Activated effector memory CD4-positive, alpha-beta T cell treated with Interleukin-2 at 50 U/mL for 16 hours (primary cell): ENCODE measurements around the gene F11R.
"Not testable (repeated sequence)": the region's sequence is repeated elsewhere in the genome, so short reads cannot be mapped to it uniquely, and the experiment has no call there.

Source experiments
- DNase-seq: peaks from one replicate; pipeline ENCODE4 v3.0.0-alpha.2; 2020

The F11R gene

DNA sequence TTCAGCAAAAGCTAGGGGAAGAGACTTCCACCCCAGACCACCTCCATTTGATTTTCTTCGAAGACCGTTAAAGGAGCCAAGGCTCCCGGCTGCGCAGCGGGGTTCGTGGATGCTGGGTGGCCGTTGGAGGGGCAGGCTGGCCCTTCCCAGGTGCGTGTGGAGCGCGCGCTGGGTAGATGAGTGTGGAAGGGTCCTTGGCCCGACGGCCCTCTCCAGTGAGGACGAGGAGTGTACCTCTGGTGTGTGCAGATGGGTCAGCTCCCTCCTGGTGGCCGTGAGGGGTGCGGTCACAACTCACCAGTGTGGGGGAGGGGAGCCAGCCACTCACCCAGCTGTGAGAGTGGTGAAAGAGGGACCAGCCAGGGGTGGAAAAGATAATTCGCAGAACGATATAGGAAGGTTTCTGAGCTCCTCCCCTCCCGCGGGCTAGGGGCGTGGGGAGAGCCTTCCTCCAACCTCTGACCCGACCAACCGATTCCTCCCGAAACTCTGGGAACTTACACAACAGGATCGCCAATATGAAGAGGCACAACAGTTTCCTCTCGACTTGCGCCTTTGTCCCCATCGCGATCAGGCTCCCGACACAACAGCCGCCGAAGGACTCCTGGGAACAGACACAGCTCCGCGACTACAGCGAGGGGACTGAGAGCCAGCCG lies at the start of gene F11R:
Gene F11R (minus strand): TSS at position 644 of the 656 bp plus-strand sequence. CDS start 79 bp downstream, at position 565.
- DNase-seq: no peak

DNA sequence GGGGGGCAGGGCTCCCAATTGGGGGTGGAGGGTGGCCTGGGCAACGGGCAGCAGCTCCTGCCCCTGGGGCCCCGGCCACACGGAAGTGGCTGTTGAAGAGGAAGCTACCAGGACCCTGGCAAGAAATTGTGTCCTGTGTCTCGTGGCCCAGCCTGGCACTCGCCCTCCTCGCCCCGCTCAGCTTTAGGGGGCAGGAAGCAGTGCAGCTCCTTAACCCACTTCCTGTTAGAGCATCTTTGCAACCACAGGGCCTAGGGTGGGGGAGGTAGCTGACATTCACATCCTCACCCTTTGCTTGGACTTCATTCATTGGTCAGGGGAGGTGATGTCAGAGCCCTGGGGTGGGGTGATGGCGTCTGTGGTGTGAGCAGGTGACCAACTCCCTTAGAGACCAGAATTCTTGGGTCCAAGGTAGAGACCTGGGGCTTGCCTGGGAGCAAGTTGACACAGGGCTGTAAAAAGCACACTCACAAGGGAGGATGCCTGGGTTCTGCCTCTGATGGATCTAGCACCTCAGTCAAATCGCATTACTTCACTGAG lies 48.8 kb upstream of the F11R start, which contains the start of gene ARHGAP30:
Gene ARHGAP30 (minus strand): TSS at position 161 of the 540 bp plus-strand sequence. CDS start 267 bp downstream, outside the sequence.
- DNase-seq: peak; percentile 82

DNA sequence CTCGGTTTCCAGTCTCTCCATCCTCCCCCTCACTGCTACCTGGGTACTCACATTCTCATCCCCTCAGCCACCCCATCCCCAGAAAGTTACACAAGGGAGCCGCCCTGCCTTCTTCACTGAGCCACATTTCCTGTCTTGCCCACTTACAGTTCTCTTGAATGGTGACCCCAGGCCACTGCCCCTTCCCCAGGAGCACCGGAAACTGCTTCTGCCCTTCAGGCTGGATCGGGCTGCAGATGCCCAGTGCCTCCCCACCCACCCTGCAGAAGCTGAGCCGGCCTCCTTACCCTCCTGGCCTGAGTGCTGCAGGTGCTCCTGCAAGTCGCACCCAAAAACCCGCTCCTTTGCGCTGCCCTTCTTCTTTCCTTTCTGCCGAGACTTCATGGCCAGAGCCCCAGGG lies 48.3 kb upstream of the F11R start:
- DNase-seq: peak; percentile 5

DNA sequence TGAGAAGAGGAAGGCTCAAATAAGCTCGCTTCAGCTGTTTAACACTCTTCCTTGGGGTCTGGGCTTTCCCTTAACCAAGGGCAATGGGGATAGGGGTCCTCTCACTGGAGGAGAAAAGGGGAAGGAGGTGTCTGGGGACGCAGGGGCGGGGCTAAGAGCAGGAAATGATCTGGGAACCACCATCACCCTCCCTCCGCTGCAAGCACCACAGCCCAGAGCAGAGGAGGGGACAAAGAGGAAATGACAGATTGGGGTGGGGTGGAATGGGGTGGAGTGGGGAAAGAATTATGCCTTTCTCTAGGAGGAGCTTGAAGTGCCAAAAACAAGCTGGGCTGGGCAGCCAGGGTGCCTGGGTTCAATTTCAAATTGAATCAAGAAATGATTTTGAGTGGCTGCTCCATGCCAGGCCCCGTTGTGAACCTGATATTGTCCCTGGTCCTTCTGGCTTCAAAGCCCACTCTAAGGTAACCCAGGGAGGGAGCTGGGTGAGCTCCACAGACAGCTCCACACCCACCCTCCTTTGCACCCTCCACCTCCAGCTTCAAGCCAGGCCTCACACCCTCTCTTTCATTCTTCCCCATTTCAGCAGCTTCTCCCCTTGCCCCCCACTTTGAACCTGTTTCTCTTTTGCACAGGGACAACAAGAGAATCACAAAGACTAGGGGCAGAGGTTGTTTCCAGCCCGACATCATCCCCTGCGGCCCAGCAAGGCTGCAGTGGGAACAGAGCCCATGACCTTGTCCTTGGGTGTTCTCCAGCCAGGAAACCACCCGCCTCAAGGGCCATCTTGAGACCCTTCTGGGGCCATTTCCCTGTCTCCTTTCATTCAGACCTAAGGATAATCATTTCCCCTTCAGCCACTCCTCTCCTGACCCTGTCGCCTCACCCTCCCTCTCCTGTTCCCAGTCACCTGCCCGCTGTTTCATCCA lies 47.6 kb upstream of the F11R start:
- peak; percentile 76 for DNase-seq

GRCh38 chr1:161066694-161067093 lies 45.7 kb upstream of the F11R start:
- DNase-seq: no peak

GRCh38 chr1:161065681-161066080 lies 44.7 kb upstream of the F11R start:
- DNase-seq: not testable (repeated sequence)

GRCh38 chr1:161063936-161064335 lies 43.0 kb upstream of the F11R start:
- not testable (repeated sequence) for DNase-seq

GRCh38 chr1:161061419-161061818 lies 40.5 kb upstream of the F11R start:
- no peak for DNase-seq

GRCh38 chr1:161059293-161059692 lies 38.3 kb upstream of the F11R start:
- DNase-seq: no peak

DNA sequence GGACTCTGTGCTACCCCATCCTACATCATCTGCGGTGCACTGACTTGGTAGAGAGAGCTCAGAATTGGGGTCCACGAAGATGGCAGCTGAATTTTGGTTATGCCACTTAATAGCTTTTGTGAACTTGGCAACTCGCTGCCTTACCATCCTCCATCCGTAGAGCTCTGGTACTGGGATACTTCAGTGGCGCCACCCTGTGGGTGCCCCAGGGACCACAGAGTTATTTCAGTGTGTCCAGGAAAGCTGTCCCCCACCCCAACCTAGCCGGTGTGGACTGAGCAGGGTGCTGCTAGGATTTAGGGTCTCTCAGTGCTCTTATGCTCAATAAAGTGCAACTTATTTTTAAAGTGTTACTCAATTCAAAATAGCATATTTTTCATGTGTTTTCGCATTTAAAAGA lies 33.9 kb upstream of the F11R start:
- no peak for DNase-seq

DNA sequence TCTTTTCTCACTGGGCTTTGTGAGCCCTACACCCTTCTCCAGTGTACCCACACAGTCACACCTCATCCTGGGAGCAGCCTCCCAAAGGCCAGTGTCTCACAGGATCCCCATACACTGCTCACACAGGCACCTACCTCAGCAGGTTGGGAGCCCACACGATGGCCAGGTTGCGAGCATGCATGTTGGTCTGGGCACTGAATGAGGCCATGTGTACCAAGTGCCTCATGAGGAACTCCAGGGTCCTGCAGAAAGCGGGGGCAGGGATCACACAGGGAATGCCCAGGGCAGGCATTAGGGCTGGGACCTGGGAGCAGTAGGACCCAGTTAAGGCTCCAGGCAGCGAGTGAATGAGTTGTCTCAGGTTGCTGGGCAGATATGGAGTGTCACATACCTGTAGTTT lies 33.3 kb upstream of the F11R start:
- DNase-seq: no peak

DNA sequence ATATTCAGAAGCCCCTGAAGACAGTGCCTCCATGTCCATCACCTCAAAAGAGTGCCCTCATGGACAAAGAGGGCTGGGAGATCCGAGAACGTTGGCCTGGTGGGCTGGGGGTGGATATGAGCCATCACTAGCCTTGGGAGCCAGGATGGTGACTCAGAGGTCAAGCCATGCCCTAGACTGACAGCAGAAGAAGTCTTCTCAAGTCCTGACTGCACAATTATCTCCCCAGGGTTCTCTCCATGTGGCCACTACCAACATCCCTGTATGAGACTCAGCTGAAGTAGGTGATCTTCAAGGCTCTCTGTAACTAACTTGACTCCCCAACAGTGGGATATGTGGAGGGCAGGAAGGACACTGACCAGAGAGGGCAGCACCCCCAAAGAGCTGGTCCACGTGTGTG lies 31.9 kb upstream of the F11R start:
- no peak for DNase-seq

GRCh38 chr1:161051219-161051618 lies 30.3 kb upstream of the F11R start:
- no peak for DNase-seq

GRCh38 chr1:161048949-161049722 lies 28.2 kb upstream of the F11R start:
- no peak for DNase-seq

GRCh38 chr1:161047436-161048420 lies 26.8 kb upstream of the F11R start:
- no peak for DNase-seq

DNA sequence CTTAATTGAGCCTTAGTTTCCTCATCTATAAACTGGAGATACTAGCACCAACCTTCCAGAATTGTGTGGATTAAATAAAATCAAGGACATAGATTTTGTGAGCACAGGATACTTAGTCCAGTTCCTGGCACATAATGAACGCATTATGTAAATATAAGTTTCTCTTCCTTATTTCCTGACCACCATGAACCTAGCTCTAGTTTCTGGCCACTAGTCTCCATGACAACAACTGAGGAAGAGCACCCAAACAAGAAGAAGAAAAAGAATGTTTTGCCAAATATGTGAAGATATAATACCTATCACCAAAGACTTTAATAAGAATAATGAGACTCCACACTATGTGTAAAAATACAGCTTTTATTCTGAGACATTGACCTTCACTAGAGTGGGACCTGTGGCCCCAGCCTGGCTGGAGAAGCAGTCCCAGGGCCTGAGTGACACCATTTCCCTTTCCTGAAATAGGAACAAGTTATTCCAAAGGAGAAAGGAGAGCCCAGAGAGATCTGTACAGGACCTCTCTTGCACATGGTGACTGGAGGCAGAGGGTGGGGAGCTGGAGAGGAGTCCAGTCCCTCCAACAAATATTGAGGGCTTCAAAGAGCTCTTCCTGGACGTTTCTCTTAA lies 25.8 kb upstream of the F11R start:
- no peak for DNase-seq

- DNase-seq: peak; percentile 92
Observed at GRCh38 chr1:161045736-161046604, 25.0 kb upstream of the F11R start, which contains the start of gene USF1. USF1 (minus strand) TSS chr1:161045977; CDS start chr1:161043275, 2,702 bp downstream.

- DNase-seq: peak; percentile 31
Observed at GRCh38 chr1:161044908-161045735, 24.2 kb upstream of the F11R start.

DNA sequence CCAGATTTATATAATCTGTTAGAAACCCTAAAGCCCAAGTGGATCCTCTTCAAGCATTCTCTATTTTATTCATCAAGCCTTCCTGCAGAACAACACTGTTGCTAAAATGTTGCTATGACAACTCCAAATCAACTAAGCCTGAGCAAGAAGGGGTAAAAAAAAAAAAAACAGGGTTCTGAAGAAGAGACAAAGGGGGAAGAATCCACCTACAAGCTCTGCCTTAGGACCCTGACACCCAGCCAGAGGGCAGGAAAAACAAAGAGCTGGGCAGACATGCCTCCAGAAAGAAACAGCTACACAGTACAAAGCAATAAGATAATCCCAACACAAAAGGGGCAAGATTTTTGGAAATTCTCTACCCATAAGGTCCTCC lies 23.6 kb upstream of the F11R start:
- DNase-seq: no peak
